OCI-LY3 (cell line): Measurements from ENCODE around the gene KLHL40.

Experiments used
- EZH2phosphoT487 ChIP-seq: fragments of 200-600 bp; shearing (Covaris generic); IDR thresholded peaks from 2 replicates; pipeline ENCODE4 v1.6.1; 2018; ENCODE audit warnings: antibody characterized with exemption, mixed run types, low read depth
- TF ChIP-seq, protein P1 (sequence below): fragments of 200-600, 300-600 bp; sonication (generic); IDR thresholded peaks from 2 replicates; pipeline ENCODE4 v1.5.1; 2014; ENCODE audit warnings: antibody characterized with exemption, low read length, low read depth

DNA sequence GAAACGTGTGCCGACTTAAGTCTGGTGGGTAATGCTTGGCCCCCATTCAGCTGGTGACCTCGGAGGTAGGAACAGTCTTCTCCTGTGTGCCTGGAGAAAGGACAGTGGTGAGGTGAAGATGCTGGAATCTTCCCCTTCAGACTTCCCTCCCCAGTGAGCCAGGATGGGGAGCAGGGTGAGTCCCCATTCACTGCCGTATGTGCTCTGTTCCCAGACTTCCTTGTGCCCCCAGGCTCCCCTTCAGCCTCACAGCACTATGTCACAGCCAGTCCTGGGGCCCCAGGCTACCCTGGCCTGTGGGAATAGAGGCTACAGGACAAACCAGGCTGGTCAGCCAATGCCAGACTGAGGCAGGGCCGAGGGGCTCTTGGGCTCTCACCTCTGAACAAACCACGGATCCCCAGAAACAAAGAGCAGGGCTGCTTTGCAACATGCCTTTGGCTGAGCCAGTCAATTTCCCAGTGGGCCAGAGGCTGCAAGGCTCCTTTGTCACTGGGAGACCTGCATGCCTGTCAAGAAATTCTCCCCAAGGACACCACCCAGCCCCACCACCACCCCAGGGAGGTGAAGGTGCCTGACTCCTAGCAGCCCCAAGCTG lies 49.0 kb downstream of the KLHL40 start:
- TF ChIP-seq, protein P1, sequence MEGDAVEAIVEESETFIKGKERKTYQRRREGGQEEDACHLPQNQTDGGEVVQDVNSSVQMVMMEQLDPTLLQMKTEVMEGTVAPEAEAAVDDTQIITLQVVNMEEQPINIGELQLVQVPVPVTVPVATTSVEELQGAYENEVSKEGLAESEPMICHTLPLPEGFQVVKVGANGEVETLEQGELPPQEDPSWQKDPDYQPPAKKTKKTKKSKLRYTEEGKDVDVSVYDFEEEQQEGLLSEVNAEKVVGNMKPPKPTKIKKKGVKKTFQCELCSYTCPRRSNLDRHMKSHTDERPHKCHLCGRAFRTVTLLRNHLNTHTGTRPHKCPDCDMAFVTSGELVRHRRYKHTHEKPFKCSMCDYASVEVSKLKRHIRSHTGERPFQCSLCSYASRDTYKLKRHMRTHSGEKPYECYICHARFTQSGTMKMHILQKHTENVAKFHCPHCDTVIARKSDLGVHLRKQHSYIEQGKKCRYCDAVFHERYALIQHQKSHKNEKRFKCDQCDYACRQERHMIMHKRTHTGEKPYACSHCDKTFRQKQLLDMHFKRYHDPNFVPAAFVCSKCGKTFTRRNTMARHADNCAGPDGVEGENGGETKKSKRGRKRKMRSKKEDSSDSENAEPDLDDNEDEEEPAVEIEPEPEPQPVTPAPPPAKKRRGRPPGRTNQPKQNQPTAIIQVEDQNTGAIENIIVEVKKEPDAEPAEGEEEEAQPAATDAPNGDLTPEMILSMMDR, result no peak
- TF ChIP-seq EZH2phosphoT487, result no peak
